NT2/D1 (cell line): ENCODE data around the gene G6PD.

Experiments
- YY1 ChIP-seq: IDR thresholded peaks from 2 replicates; pipeline ENCODE4 v1.6.1; 2011; ENCODE audit not compliant: insufficient read length, insufficient read depth
- ZNF274 ChIP-seq: IDR thresholded peaks from 2 replicates; pipeline ENCODE4 v1.6.1; 2011; ENCODE audit warnings: mild to moderate bottlenecking, low read depth, low read length

DNA sequence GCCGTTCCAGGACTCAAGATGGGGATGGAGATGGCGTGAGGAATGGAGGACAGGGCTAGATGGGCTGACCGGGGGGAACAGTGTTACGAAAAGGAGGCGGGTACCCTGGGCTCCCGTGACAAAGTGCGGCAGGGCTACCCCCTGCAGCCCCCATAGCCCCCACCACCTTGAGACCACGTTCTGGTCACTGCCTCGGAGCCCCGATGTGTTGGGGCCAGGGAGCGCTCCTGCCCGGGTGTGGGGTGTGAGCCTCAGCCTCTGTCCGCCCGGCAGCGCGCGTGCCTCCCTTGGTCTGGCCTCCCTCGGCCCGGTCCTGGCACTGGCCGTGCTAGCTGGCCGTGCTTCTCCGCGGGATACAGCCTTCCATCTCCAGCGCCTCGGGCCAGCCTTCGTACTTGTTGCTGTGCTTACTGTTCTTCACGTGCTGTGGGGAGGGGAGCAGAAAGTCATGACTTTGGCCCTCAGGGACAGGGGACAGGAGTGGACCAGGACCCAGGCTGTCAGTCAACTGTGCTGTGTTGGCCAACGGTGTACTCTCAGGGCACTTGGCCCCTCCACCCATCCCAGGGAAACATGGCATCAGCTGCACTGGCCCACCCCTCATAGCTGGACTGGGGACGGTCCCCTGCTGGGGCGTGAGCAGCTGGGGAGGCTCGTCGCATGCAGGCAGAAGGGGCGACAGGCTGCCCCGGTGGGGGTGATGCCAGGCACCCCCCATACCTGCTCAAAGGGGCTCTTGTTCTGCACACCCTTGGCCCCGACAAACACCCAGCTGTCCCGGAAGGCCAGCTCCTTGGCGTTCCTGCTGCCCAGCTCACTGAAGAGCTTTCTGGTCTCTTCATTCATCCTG, 39.9 kb downstream of the G6PD start:
- TF ChIP-seq YY1 (no peak), ZNF274 (no peak)
